ENCODE results near the gene ATXN1. TPM values are rescaled to one million over a fixed set of nuclear protein-coding genes. Genes with fewer than 3 reads are reported as not detected.

ATXN1 gene
- total and polyA plus RNA-seq, 2 of the 13 experiments (the other 11 are each of a cell fraction or from before 2014, with no cell fraction given): 20.7 to 39.5 TPM

- peak in 1 of 2 experiments; percentile 89; a peak in 2 of 4 replicates for TF ChIP-seq ATF4 (CRISPR knock-in tag; IDR thresholded peaks at IDR 0.05)
- 0 out of 2 replicates have a peak, but pooled peaks have one; percentile 38 for TF ChIP-seq POGZ (CRISPR knock-in tag; IDR thresholded peaks at IDR 0.05)
- TF ChIP-seq, protein P1, sequence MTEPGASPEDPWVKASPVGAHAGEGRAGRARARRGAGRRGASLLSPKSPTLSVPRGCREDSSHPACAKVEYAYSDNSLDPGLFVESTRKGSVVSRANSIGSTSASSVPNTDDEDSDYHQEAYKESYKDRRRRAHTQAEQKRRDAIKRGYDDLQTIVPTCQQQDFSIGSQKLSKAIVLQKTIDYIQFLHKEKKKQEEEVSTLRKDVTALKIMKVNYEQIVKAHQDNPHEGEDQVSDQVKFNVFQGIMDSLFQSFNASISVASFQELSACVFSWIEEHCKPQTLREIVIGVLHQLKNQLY (CRISPR knock-in tag; IDR thresholded peaks at IDR 0.05): peak; percentile 39; the same call in 1 of the 2 replicates
- peak; percentile 76 for TF ChIP-seq CEBPB (IDR thresholded peaks at IDR 0.05; ENCODE audit: borderline replicate concordance, low read depth, low read length)
- TF ChIP-seq, protein P2, sequence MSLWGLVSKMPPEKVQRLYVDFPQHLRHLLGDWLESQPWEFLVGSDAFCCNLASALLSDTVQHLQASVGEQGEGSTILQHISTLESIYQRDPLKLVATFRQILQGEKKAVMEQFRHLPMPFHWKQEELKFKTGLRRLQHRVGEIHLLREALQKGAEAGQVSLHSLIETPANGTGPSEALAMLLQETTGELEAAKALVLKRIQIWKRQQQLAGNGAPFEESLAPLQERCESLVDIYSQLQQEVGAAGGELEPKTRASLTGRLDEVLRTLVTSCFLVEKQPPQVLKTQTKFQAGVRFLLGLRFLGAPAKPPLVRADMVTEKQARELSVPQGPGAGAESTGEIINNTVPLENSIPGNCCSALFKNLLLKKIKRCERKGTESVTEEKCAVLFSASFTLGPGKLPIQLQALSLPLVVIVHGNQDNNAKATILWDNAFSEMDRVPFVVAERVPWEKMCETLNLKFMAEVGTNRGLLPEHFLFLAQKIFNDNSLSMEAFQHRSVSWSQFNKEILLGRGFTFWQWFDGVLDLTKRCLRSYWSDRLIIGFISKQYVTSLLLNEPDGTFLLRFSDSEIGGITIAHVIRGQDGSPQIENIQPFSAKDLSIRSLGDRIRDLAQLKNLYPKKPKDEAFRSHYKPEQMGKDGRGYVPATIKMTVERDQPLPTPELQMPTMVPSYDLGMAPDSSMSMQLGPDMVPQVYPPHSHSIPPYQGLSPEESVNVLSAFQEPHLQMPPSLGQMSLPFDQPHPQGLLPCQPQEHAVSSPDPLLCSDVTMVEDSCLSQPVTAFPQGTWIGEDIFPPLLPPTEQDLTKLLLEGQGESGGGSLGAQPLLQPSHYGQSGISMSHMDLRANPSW (CRISPR knock-in tag; IDR thresholded peaks at IDR 0.05; ENCODE audit: borderline replicate concordance): 0 out of 2 replicates have a peak, but pooled peaks have one; percentile 26
- TF ChIP-seq FOXA1 (IDR thresholded peaks at IDR 0.05): no peak
- 0 out of 2 replicates have a peak, but pooled peaks have one; percentile 3 for TF ChIP-seq FOXA1 (CRISPR knock-in tag; IDR thresholded peaks at IDR 0.05)
- TF ChIP-seq ZBTB10 (CRISPR knock-in tag; IDR thresholded peaks at IDR 0.05; ENCODE audit: borderline replicate concordance): peak; percentile 44; the same call in 1 of the 2 replicates
- TF ChIP-seq KLF6 (CRISPR knock-in tag; IDR thresholded peaks at IDR 0.05): no peak
- no peak for TF ChIP-seq ZNF678 (CRISPR knock-in tag; IDR thresholded peaks at IDR 0.05)
- 0 out of 2 replicates have a peak, but pooled peaks have one; percentile 32 for TF ChIP-seq FOSL1 (CRISPR knock-in tag; IDR thresholded peaks at IDR 0.05; ENCODE audit: borderline replicate concordance)
- TF ChIP-seq SMAD3 (CRISPR knock-in tag; IDR thresholded peaks at IDR 0.05): 0 out of 2 replicates have a peak, but pooled peaks have one; percentile 22
- no peak for TF ChIP-seq KAT7 (CRISPR knock-in tag; IDR thresholded peaks at IDR 0.05; ENCODE audit: borderline replicate concordance)
- 0 out of 2 replicates have a peak, but pooled peaks have one; percentile 32 for TF ChIP-seq ZNF772 (CRISPR knock-in tag; IDR thresholded peaks at IDR 0.05)
- TF ChIP-seq NFIC (IDR thresholded peaks at IDR 0.05; ENCODE audit: low read length): 0 out of 2 replicates have a peak, but pooled peaks have one; percentile 19
- peak; percentile 37 for TF ChIP-seq ASH2L (IDR thresholded peaks at IDR 0.05; ENCODE audit: insufficient read length, low read depth, low read length)
- no peak for TF ChIP-seq NPAS2 (CRISPR knock-in tag; IDR thresholded peaks at IDR 0.05; ENCODE audit: borderline replicate concordance)
Observed at GRCh38 chr6:16752206-16752866, 8.9 kb downstream of the ATXN1 start (continued).
